Ovary (tissue), 9 donors: Measurements from ENCODE around the gene OAS3. TPM values are rescaled to one million over a fixed set of nuclear protein-coding genes. Genes with fewer than 3 reads are reported as not detected.

Source experiments
- DNase-seq, 5 donors: peaks; one replicate each; pipeline ENCODE4 v3.0.0-alpha.2; 2019 to 2020
- H3K27ac ChIP-seq, 2 donors: fragments of 200-600 bp; one replicate each; pipeline versions ENCODE4 v1.5.1 to v1.8.0; 2019 to 2022
- H3K27me3 ChIP-seq: fragments of 200-600 bp; one replicate; pipeline ENCODE4 v1.8.0; 2022
- H3K36me3 ChIP-seq: fragments of 200-600 bp; sonication (generic); one replicate; pipeline ENCODE4 v1.5.1; 2019
- H3K4me1 ChIP-seq: one replicate; pipeline ENCODE4 v1.8.1; 2013; ENCODE audit warnings: mild to moderate bottlenecking, moderate library complexity; ENCODE audit not compliant: insufficient read depth
- H3K4me3 ChIP-seq: fragments of 200-600 bp; sonication (generic); one replicate; pipeline ENCODE4 v1.5.1; 2017
- H3K9me3 ChIP-seq, 2 donors: fragments of 200-600 bp in 1 of 2; sonication (generic) in 1 of 2; one replicate each; pipeline versions ENCODE4 v1.5.1 to v1.8.1; 2013 to 2019; ENCODE audit warnings: mild to moderate bottlenecking in 1 of 2, moderate library complexity in 1 of 2
- CTCF ChIP-seq, 3 donors: fragments of 450-650 bp in 2 of 3; fragments of 200-600 bp in 1 of 3; IDR thresholded peaks; one replicate each; pipeline versions ENCODE4 v1.5.1 to v1.8.0; 2016 to 2022; ENCODE audit warnings: antibody characterized with exemption in 3 of 3, mild to moderate bottlenecking in 1 of 3
- EP300 ChIP-seq: sonication (generic); formaldehyde crosslinking; IDR thresholded peaks from one replicate; pipeline ENCODE4 v1.6.1; 2017; ENCODE audit warnings: antibody characterized with exemption
- POLR2A ChIP-seq: fragments of 450-650 bp; IDR thresholded peaks from one replicate; pipeline ENCODE4 v1.6.1; 2017; ENCODE audit warnings: antibody characterized with exemption, mild to moderate bottlenecking, moderate library complexity
- WGBS, 3 donors: extraction: QIAGEN DNeasy Blood & Tissue Kit in 1 of 3; methylation state at CpG; one replicate each; pipeline versions ENCODE4 v1.1.5 to v1.1.7; 2013 to 2017; 5-methylcytosine and 5-hydroxymethylcytosine counted together
- intact Hi-C, 4 donors: fragments of 100-400 bp; cut with DNase I; formaldehyde crosslinking; loops; one replicate each; pipeline versions ENCODE4 v1.11.0 to v1.15.1; 2022 to 2023
- polyA plus RNA-seq, 2 donors: library from polyadenylated mRNA; stranded (reverse); fragments of 200-250 nt in 1 of 2; fragments of 350-450 nt in 1 of 2; fragmentation: Illumina TruSeq in 1 of 2; extraction: RNeasy Lipid Tissue Mini Kit (QIAGEN cat#74804) in 1 of 2; gene quantifications; one replicate each; pipeline ENCODE4 v1.2.3, GENCODE V29; 2013 to 2014
- total RNA-seq, 7 donors: library from RNA; depleted of rRNA in 2 of 7; stranded (reverse); fragments of >200 nt in 2 of 7; fragmentation: NEBNext Ultra II Directional in 3 of 7; extraction: Animal tissue kit (Norgen Biotek cat#: 25700) in 3 of 7; gene quantifications; one replicate each; pipeline versions ENCODE4 v1.1.0 to v1.2.4, GENCODE V29; 2016 to 2023
- donor health status: DM: no; HTN: no; CAD: no; lungs with moderate emphysema.
- donor health status: DM: no; HTN: no; CAD: no.
- donor health status: Bipolar disorder and iron deficiency.
- donor health status: DM: yes; HTN: yes; CAD: no.
- donor health status: DM: no; HTN: no; CAD: no.
- donor health status: DM: yes; HTN: yes; CAD: no.

OAS3 gene
- total and polyA plus RNA-seq, 9 donors, result 2.3 to 26.2 (median 7.9) TPM

GRCh38 chr12:112961074-112961473 lies 22.8 kb downstream of the OAS3 start:
- Histone ChIP-seq H3K36me3 (no peaks in the 10 kb centered on the region), H3K4me1 (no peaks in the 10 kb centered on the region), H3K9me3 (peaks cover 0 to 4% of the 10 kb centered on the region in 2 donors), H3K4me3 (no peak overlapping the region), H3K27me3 (no peaks in the 10 kb centered on the region), H3K27ac (no peak overlapping the region)
- intact Hi-C loops, result no loop called here
- TF ChIP-seq EP300, result no peak
- TF ChIP-seq POLR2A, result no peak
- no peak for TF ChIP-seq CTCF (IDR thresholded peaks at IDR 0.05)
- WGBS, 3 donors, result 86 to 88% (median 86%) methylated on average over 7 of the region's 7 CpGs
- no peak for DNase-seq

GRCh38 chr12:112961536-112961935 lies 23.3 kb downstream of the OAS3 start:
- Histone ChIP-seq H3K4me3 (no peak overlapping the region), H3K9me3 (peaks cover 0 to 4% of the 10 kb centered on the region in 2 donors), H3K4me1 (no peaks in the 10 kb centered on the region), H3K36me3 (no peaks in the 10 kb centered on the region), H3K27ac (no peak overlapping the region), H3K27me3 (no peaks in the 10 kb centered on the region)
- WGBS, 3 donors, result 75 to 88% (median 87%) methylated on average over 4 of the region's 4 CpGs
- intact Hi-C loops, result no loop called here
- TF ChIP-seq EP300 (no peak), CTCF (IDR thresholded peaks at IDR 0.05) (no peak), POLR2A (no peak)
- no peak for DNase-seq

- Histone ChIP-seq H3K27ac (no peak overlapping the region), H3K36me3 (no peaks in the 10 kb centered on the region), H3K9me3 (peaks cover 0 to 4% of the 10 kb centered on the region in 2 donors), H3K27me3 (no peaks in the 10 kb centered on the region), H3K4me1 (no peaks in the 10 kb centered on the region), H3K4me3 (no peak overlapping the region)
- 93 to 97% (median 97%) methylated on average over 7 of the region's 7 CpGs for WGBS, 3 donors
- no peak for DNase-seq
- intact Hi-C loops, result no loop called here
- TF ChIP-seq CTCF (IDR thresholded peaks at IDR 0.05) (no peak), POLR2A (no peak), EP300 (no peak)
These were observed 24.3 kb downstream of the OAS3 start for GRCh38 chr12:112962561-112962960.

GRCh38 chr12:112963227-112963861 lies 25.1 kb downstream of the OAS3 start:
- Histone ChIP-seq H3K27me3 (no peaks in the 10 kb centered on the region), H3K36me3 (no peaks in the 10 kb centered on the region), H3K27ac (no peak overlapping the region), H3K9me3 (peaks cover 0 to under 1% of the 10 kb centered on the region in 2 donors), H3K4me3 (no peak overlapping the region), H3K4me1 (no peaks in the 10 kb centered on the region)
- no peak for DNase-seq
- WGBS, 3 donors, result 88 to 91% (median 89%) methylated on average over 14 of the region's 14 CpGs
- intact Hi-C loops, result no loop called here
- TF ChIP-seq CTCF (IDR thresholded peaks at IDR 0.05) (no peak), POLR2A (no peak), EP300 (no peak)
